Hematopoietic multipotent progenitor cell treated with erythropoietin and hydrocortisone succinate and interleukin-3 and kit ligand, for 4 days (in vitro differentiated cells): ENCODE measurements around the gene TACR2.

Experiments
- DNase-seq: peaks from one replicate; pipeline ENCODE4 v3.0.0-alpha.2; 2015

The TACR2 gene

GRCh38 chr10:69449841-69450240 lies 33.1 kb upstream of the TACR2 start:
- peak; percentile 80 for DNase-seq

GRCh38 chr10:69446650-69447151 lies 30.0 kb upstream of the TACR2 start:
- DNase-seq, result no peak

- DNase-seq, result no peak
Observed at GRCh38 chr10:69446229-69446628, 29.5 kb upstream of the TACR2 start.

- no peak for DNase-seq
Observed at GRCh38 chr10:69445041-69445440, 28.3 kb upstream of the TACR2 start.

- no peak for DNase-seq
Observed at GRCh38 chr10:69443354-69443753, 26.6 kb upstream of the TACR2 start.

- peak; percentile 76 for DNase-seq
Observed at GRCh38 chr10:69439813-69440506, 23.2 kb upstream of the TACR2 start.

GRCh38 chr10:69439350-69439739 lies 22.6 kb upstream of the TACR2 start:
- DNase-seq, result no peak

GRCh38 chr10:69438536-69439349 lies 22.0 kb upstream of the TACR2 start:
- DNase-seq, result no peak

- DNase-seq, result no peak
Observed at GRCh38 chr10:69437321-69438259, 20.9 kb upstream of the TACR2 start.

GRCh38 chr10:69435966-69436520 lies 19.3 kb upstream of the TACR2 start:
- DNase-seq, result no peak

GRCh38 chr10:69434926-69435325 lies 18.2 kb upstream of the TACR2 start:
- DNase-seq, result no peak

GRCh38 chr10:69434169-69434568 lies 17.5 kb upstream of the TACR2 start:
- DNase-seq, result no peak

- DNase-seq, result no peak
Observed at GRCh38 chr10:69428165-69428564, 11.4 kb upstream of the TACR2 start.

GRCh38 chr10:69426376-69426727 lies 9.6 kb upstream of the TACR2 start:
- DNase-seq, result no peak

- DNase-seq, result no peak
Observed at GRCh38 chr10:69425511-69426298, 9.0 kb upstream of the TACR2 start.

GRCh38 chr10:69425041-69425440 lies 8.3 kb upstream of the TACR2 start:
- DNase-seq, result no peak

GRCh38 chr10:69422676-69423075 lies 6.0 kb upstream of the TACR2 start:
- no peak for DNase-seq

- DNase-seq, result peak; percentile 31
Observed at GRCh38 chr10:69421611-69422308, 5.0 kb upstream of the TACR2 start.

- DNase-seq, result no peak
Observed at GRCh38 chr10:69419744-69420126, 3.0 kb upstream of the TACR2 start.

- no peak for DNase-seq
Observed at GRCh38 chr10:69419096-69419743, 2.5 kb upstream of the TACR2 start.
